SHP77 treated with DMSO at 0.1 percent for 48 hours (cell line): ENCODE measurements around the gene CD72.

Source experiments
- DNase-seq: peaks from one replicate; lab custom pipeline; 2025; lab: John Stamatoyannopoulos, UW

The CD72 gene

GRCh38 chr9:35618325-35618727 is at the start of gene CD72:
CD72 (minus strand) TSS chr9:35618413; CDS start chr9:35618303, 110 bp downstream.
- DNase-seq: no peak

GRCh38 chr9:35667939-35668338 is 49.7 kb upstream of the CD72 start:
- no peak for DNase-seq

- no peak for DNase-seq
These were observed 48.3 kb upstream of the CD72 start for GRCh38 chr9:35666549-35666948.

- DNase-seq: no peak
These were observed 47.8 kb upstream of the CD72 start for GRCh38 chr9:35666045-35666444.

- DNase-seq: no peak
These were observed 47.2 kb upstream of the CD72 start for GRCh38 chr9:35665471-35665818.

- peak; percentile 17 for DNase-seq
These were observed 46.6 kb upstream of the CD72 start, which contains the start of gene ARHGEF39 for GRCh38 chr9:35664531-35665470. ARHGEF39 (minus strand) TSS chr9:35665195; CDS start chr9:35665169, 26 bp downstream.

GRCh38 chr9:35662437-35662836 is 44.2 kb upstream of the CD72 start:
- DNase-seq: no peak

GRCh38 chr9:35661756-35662350 is 43.6 kb upstream of the CD72 start:
- DNase-seq: no peak

- DNase-seq: no peak
These were observed 42.8 kb upstream of the CD72 start for GRCh38 chr9:35660966-35661415.

GRCh38 chr9:35659340-35659739 is 41.1 kb upstream of the CD72 start:
- DNase-seq: no peak

- no peak for DNase-seq
These were observed 40.7 kb upstream of the CD72 start for GRCh38 chr9:35658968-35659220.

GRCh38 chr9:35658137-35658967 is 40.1 kb upstream of the CD72 start, which contains the start of gene CCDC107:
CCDC107 (plus strand) TSS chr9:35658292; CDS start chr9:35658380, 88 bp downstream.
- no peak for DNase-seq

- DNase-seq: peak; percentile 74
These were observed 39.4 kb upstream of the CD72 start, which contains the start of gene RMRP for GRCh38 chr9:35657546-35658136. RMRP (minus strand) TSS chr9:35658019.

- no peak for DNase-seq
These were observed 38.8 kb upstream of the CD72 start for GRCh38 chr9:35656831-35657545.

GRCh38 chr9:35656348-35656747 is 38.1 kb upstream of the CD72 start:
- DNase-seq: no peak

- no peak for DNase-seq
These were observed 35.4 kb upstream of the CD72 start for GRCh38 chr9:35653611-35654010.

GRCh38 chr9:35652829-35653209 is 34.6 kb upstream of the CD72 start:
- DNase-seq: no peak

GRCh38 chr9:35651956-35652828 is 34.0 kb upstream of the CD72 start:
- no peak for DNase-seq

GRCh38 chr9:35650341-35651158 is 32.3 kb upstream of the CD72 start, which contains the start of gene SIT1:
SIT1 (minus strand) TSS chr9:35650931; CDS start chr9:35650853, 78 bp downstream.
- DNase-seq: no peak
